EL (cell line): Measurements from ENCODE around the gene CETP.
"Not testable (repeated sequence)": the region's sequence is repeated elsewhere in the genome, so short reads cannot be mapped to it uniquely, and the experiment has no call there.

ENCODE experiments used
- DNase-seq: peaks from one replicate; pipeline ENCODE4 v3.0.0-alpha.2; 2016

CETP gene

DNA sequence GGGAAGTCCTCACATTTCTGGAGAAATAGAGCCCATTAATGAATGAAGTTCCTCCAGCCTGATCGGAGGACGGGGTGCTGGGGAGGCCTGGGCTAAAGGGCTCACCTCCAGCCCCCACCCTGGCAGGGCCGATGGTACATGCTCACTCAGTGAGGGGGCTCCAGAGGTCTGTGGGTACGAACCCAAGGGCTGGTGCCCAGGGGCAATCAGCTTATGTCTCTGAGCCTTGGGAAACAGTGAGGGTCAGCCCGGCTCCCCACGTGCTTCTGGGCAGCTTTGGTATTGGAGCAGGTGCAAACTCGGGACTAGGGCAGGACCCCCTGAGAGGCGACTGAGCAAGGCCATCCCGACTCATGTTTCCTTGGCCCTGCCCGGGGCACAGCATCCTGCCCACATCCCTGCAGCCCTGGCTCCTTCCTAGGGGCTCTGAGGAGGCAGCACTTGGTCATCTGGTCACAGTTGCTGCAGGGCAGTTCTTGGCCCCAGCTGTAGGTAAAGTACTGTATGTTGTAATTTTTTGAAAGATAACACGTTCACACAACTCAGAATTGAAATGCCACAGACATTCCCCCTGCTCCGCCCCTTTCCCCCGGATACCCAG, 969 bp upstream of the CETP start:
- DNase-seq: peak; percentile 53

DNA sequence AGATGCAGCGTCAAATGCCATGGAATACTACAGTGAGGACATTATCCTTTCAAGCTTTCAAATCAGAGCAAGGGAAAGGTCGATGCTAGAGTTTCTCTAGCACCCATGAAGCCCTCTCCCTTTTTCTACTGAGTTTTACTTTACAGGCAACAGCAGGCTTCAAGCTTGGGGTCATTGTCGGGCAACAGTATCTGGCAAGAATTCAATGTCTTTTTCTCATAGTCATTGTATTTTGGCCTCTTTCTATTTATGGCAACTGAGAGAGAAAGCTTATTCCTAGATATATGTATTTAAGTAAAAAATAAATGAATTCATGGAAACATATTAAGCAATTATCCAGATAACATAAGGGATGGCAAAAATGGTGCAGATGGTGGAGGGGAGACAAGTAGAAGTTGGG, 364 bp upstream of the CETP start:
- no peak for DNase-seq

DNA sequence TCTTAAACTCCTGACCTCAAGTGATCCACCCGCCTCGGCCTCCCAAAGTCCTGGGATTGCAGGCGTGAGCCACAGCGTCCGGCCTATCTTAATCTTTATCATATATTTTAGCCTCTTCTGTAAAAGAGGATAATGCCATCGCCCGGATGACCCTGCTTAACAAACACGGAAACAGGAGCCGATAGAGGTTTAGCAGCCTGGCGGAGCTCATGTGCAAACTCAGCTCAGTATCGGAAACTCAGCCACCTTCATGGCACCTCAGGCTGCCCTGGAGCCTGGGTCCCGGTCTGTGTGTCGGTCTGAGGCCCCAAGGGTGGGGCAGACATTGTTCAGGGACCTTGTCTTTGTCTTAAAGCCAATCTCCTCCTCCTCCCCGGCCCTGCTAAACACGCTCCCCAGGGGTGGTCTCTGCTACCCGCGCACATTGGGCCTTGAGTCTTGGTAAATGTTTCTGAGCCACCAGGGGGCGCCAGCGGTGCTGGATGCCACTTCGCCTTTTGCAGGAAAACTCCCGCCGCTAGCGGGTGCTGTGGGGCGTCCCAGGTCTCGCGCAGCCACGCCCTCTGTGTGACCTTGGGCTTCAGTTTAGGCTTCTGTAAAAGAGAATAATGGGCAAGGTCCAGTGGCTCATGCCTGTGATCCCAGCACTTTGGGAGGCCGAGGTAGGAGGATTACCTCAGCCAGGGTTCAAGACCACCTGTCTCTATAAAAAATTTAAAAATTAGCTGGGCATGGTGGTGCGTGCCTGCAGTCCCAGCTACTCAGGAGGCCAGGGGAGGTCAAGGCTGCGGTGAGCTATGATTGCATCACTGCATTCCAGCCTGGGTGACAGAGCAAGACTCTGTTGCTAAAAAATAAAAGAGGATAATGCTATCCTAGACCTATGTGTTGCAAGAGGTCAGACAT, 2.7 kb downstream of the CETP start:
- peak; percentile 93 for DNase-seq

DNA sequence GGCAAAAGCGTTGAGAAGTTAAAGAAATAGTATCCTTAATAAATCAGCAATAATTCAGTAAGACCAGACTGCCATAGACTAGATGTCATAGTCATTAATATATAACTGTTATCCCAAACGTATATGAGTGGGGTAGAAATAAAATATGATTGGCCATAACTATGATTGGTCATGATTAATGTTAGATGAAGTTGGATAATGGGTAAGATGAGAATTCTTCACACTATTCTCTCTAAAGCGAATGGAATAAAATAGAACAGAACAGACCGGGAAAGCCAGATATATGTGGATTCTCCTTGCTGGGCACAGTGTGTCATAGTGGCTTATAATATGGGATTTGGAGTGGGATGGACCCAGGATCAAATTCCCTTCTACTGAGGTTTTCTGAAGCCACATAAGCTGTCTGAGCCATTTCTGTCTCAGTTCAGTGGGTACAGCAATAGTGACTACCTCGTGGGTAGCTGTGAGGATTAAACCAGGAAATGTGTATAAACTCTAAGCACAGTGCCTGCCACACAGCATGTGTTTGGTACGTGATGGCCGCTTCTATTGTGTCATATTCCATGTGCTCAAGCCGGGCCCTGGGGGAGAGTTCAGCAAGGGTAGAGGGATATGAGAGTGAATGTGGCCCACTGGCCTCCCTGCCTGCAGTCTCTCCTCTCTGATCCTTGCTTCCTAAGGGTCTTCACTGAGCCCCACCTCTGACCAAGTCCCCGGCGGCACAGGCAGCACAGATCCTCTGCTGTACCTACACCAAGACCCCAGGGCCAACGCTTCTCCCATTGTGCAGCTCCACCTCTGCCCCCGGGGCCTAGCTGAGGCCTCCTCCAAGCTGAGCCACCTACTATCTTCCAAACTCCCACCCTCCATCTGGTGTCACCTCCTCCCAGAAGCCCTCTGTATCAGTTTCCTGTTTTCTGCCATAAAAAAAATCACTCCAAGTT, 3.7 kb downstream of the CETP start:
- DNase-seq: peak; percentile 34

DNA sequence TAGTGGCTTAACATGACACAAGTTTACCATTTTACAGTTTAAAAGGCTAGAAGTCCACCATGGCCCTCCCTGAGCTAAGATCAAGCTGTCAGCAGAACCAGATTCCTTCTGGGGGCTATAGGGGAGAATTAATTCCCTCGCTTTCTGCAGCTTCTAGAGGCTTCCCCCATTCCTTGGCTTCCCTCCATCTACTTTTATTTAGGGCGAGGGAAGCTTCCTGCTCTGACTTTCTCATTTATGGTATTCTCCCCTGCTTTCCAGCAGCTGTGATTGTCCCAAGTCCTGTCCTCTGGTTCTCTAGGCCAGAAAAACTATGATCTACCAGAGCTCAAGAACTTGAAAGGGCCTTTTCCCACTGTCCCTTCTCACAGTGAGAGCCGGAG, 4.3 kb downstream of the CETP start:
- DNase-seq: no peak

DNA sequence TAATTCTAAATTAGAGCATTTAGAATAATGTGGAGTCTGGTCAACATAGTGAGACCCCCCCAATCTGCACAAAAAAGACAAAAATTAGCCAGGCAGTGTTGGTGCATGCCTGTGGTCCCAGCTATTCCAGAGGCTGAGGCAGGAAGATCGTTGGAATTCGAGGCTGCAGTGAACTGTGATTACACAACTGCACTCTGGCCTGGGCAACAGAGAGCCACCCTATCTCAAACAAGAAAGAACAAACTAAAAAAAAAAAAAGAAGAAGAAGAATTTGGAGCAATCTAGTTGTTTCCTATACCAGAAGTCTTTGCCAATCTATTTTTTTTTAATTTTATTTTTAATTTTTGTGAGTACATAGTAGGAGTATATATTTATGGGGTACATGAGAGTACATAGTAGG, 6.0 kb downstream of the CETP start:
- DNase-seq: peak; percentile 59

DNA sequence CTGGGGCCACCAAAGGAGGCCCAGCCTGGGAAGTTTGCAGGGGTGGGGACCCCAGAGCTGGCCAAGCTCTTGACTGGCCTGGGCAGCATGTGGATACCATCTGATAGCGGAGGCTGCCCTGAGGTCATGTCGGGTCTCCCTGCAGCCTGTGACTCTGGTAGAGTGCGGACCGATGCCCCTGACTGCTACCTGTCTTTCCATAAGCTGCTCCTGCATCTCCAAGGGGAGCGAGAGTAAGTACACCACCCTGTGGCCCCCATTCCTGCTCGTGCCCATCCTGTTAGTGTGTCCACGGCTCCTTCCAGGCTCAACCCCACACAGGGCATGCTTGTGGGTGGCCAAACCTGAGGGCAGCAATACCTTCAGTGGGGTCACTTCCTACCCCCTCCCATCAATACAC, 8.0 kb downstream of the CETP start:
- no peak for DNase-seq

DNA sequence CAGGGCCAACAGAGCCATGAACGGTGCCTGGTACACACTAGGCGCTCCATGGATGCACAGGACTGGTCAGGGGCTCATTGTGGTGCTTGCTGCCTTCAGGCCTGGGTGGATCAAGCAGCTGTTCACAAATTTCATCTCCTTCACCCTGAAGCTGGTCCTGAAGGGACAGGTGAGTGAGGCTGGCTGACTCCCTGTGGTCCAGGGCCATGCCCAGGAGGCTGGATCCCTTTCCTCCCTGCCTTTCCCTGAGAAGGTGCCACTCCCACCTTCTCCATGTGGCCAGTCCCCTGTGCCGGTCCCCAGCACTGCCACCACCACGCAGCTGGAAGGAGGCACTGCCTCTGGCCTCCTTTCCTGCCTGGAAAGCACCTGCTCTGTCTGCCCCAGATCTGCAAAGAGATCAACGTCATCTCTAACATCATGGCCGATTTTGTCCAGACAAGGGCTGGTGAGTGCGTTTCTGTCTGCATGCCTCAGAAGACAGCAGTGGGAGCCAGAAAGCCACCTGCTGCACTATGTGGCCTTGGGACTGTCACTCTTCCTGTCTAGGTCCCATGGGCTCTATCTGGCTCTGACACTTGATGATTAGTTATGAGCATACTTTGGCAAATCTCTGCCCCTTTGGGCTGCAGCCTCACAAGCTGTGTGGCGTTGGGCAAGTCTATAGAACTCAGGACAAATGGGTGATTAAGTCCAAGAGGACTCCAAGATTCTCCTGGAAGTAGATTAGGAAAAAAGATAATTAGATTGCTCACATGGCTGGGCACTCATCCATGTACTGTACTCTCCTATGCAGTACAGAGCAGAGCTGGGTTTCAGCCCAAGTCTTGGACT, 9.4 kb downstream of the CETP start:
- peak; percentile 34 for DNase-seq

DNA sequence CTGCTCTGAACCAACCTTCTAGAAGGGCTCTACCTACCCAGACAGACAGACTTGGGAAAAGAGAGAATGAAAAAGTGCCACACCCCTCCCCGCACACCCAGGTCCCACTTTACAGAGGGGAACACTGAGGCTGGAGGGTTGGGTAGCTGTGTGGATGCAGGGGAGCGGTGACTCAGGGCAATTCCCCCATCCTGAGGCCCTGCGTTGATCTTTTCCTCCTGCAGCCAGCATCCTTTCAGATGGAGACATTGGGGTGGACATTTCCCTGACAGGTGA, 10.0 kb downstream of the CETP start:
- no peak for DNase-seq

DNA sequence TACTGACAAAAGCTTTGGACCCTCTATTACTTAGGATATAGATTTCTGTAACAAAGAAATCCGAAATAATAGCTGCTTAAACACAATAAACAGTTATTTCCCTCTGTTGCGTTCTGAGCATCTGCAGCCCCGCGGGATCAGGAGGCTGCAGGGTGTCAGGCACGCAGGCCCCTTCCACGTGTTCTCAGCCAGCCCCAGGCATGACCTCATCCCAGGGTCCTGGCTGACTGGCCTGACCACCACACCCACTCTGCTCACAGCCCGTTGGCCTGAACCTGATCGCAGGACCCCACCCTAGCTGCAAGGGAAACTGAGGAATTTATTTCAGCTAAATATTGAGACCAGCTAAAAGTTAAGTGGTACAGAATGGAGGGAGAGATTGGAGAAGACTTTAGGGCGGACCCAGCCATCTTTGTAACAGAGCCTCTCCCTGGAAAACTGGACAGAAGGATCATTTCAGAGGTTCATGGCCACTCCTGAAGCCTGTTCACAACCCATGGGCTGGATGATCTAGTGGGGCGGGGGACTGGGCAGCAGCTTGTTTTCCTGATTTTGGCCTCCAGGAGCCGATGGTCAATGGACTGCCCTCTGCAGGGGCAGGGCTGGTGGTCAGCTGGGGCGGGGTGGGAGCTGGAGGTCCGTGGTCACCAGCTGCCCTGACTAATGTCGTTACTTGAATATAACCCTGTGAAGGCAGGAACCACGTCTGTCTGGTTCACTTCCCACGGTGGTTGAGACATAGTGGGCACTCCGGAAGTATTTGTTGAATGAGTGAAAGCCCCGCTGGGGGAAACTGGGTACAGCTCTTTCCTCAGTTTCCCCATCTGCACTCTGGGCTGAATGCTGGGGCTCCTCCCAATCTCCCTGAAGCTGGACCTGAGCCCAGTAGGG, 10.9 kb downstream of the CETP start:
- DNase-seq: no peak

DNA sequence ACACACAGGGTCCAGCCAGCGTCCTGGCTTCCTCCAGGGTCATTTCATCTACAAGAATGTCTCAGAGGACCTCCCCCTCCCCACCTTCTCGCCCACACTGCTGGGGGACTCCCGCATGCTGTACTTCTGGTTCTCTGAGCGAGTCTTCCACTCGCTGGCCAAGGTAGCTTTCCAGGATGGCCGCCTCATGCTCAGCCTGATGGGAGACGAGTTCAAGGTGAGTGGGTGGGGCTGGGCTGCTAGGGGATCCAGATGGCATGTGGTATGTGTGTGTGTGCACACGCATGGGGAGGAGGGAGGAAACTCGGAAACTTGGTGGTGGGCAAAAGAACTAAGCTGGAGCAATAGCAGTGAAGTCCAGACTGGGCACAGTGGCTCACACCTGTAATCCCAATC, 11.5 kb downstream of the CETP start:
- no peak for DNase-seq

DNA sequence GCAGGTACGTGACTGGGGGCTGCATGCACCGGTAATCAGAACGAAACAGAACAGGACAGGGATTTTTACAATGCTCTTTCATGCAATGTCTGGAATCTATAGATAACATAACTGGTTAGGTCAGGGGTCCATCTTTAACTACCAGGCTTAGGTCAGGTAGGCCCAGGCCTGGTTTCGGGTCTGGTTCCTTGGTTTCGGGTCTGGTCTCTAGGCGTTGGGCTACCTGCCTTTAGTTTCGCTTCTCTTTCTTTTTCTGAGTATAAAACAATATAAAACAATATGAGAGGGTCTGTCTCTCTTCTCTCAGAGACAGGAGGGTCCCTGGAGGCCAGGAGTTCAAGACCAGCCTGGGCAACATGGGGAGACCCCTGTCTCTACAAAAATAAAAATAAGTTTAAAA, 12.1 kb downstream of the CETP start:
- not testable (repeated sequence) for DNase-seq

DNA sequence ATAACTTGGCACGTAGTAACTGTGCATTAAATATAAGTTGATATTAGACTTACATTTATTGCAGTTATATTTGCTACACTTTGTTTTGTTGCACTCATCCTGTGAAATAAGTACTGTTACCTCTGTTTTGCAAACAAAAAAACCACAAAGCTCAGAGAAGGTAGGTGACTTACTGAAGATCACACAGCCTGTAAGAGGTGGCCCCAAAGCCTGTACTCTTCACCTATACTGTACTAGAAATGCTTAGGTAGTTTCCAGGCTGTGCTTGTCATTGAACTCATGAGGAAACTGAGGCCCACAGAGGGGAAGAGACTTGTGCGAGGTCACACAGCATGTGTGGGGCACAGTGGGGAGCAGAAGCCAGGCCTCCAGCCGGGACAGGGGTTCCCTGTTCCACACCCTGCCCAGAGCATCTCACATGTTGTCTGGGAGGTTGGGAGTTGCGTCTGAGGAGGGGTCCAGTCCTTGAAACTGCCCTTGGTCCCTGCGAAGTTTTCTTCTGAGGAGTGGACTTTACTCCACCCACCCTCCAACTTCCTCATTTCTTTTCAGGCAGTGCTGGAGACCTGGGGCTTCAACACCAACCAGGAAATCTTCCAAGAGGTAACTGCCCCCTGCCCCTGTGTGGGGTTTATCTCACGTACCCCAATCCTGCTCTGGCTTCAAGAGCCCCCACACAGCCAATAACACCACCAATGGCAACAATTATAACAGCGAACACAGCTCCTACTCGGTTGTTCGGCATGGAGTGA, 13.0 kb downstream of the CETP start:
- DNase-seq: no peak

DNA sequence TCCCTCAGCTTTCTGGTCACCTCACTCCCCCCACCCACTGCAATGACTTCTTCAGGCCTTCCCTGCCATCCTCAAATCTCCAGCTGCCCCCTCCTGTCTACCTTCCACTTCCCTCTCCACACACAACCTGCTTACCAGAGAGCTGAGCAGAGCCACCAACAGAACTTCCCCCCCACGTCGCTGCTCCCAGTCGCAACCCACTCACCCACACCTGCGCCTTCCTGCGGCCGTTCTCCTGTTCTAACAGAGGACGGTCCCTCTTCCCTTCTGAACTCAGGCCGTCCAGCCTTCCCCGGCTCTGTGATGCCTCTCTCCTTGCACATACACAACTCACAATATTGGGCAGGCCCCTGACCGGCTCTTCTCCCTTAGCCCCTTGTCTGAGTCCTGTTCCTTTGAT, 14.0 kb downstream of the CETP start:
- no peak for DNase-seq

DNA sequence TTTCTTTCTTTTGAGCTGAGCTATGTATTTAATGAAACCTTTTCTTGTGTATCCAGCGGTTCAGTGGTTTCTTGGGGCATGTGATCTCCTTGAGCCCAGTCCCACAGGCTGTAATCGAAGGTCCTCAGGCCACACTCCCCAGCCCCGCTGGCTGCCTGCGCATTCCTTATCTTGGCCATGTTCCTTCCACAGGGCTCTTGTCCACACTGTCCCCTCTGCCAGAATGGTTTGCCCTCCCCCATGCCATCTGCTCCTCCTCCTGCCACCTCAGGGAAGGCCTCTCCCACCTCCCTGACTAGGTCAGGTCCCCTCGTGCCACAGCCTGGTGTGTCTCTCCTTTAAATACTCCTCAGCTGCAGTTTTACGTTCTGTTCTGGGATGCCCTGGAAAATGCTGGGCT, 15.5 kb downstream of the CETP start:
- DNase-seq: no peak

DNA sequence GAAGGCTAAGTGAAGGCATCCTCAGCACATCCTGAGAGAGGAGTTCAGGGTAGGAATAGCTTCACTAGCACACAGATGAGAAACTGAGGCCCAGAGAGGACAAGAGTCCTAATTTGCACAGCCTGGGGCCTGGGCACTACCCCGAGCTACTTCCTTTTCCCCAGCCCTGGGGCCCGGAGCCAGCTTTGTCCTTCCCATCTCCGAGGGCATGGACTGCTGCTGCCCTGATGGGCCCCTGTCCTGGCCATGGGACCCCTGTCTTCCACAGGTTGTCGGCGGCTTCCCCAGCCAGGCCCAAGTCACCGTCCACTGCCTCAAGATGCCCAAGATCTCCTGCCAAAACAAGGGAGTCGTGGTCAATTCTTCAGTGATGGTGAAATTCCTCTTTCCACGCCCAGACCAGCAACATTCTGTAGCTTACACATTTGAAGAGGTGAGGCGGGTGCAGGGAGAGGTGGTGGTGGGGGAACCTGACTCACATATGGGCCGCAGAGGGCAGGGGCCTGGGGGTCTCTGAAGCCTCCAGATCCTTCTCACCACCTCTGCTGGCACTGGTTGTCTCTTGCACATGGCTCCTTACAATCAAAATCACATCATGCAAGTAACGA, 16.2 kb downstream of the CETP start:
- DNase-seq: no peak

DNA sequence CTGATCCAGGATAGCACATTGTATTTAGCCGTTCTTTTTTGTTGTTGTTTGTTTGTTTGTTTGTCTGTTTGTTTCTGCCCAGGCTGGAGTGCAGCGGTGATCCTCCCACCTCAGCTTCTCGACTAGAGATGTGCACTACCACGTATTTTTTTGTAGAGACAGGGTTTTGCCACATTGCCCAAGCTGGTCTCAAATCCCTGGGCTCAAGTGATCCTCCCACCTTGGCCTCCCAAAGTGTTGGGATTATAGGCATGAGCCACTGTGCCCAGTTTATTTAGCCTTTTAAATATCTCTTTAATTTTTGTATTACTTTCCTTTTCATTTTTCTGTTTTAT, 18.4 kb downstream of the CETP start:
- DNase-seq: no peak

DNA sequence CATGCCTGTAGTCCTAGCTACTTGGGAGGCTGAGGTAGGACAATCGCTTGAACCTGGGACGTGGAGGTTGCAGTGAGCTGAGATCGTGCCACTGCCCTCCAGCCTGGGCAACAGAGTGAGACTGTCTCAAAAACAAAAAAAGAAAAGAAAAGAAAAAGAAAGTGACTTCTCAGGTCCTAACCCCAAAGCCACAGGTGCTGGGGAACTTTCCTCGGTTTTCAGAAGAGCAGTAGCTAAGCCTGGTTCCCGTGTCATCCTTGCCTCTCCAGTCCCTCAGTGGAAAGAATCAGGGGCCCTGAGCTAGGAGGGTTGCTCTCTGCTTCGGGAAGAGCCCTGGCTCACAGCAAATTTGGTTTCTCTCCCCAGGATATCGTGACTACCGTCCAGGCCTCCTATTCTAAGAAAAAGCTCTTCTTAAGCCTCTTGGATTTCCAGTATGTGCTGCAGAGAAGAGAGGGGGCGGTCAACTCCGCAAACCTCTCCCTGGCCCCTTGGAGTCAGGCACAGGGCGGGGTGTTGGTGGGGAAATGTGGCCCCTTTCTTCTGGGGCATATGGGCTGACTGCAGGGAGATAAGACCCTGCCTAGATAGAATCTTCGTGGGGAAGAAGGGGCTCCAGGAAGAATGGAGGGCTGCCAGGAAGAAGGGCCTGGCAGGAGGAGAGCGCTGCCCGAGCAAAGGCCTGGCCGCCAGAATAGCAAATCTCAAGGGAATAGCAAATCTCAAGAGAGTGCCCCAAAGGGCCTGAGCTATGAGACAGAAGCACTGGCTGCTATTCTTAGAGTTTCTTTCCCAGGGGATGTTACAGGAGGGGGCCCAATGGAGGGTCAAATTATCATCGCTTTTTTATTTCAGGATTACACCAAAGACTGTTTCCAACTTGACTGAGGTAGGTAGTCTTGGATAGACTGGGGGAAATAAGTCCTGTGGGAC, 19.3 kb downstream of the CETP start:
- DNase-seq: no peak

DNA sequence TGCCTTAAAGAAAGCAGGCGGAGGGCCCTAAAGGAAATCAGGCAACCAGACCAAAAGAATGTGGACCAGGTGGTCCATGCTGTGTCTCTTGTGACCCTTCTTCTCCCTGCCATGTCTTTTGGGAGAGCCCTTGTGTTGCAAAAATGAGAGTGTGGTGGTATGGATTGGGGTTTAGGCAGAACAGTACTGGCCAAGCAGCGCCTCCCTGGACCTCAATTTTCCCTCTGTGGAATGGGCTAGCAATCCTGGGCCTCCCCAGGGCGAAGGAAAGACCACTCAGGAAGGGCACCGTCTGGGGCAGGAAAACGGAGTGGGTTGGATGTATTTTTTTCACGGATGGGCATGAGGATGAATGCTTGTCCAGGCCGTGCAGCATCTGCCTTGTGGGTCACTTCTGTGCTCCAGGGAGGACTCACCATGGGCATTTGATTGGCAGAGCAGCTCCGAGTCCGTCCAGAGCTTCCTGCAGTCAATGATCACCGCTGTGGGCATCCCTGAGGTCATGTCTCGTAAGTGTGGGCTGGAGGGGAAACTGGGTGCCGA, 20.1 kb downstream of the CETP start:
- DNase-seq: no peak
